ENCODE results near the gene NBPF1. TPM values are rescaled to one million over a fixed set of nuclear protein-coding genes. Genes with fewer than 3 reads are reported as not detected.

Gene NBPF1
- total and polyA plus RNA-seq, 9 of the 15 experiments (the other 6 are each of a cell fraction or from before 2014, with no cell fraction given) = 5.2 to 42.6 (median 24.1) TPM

DNA sequence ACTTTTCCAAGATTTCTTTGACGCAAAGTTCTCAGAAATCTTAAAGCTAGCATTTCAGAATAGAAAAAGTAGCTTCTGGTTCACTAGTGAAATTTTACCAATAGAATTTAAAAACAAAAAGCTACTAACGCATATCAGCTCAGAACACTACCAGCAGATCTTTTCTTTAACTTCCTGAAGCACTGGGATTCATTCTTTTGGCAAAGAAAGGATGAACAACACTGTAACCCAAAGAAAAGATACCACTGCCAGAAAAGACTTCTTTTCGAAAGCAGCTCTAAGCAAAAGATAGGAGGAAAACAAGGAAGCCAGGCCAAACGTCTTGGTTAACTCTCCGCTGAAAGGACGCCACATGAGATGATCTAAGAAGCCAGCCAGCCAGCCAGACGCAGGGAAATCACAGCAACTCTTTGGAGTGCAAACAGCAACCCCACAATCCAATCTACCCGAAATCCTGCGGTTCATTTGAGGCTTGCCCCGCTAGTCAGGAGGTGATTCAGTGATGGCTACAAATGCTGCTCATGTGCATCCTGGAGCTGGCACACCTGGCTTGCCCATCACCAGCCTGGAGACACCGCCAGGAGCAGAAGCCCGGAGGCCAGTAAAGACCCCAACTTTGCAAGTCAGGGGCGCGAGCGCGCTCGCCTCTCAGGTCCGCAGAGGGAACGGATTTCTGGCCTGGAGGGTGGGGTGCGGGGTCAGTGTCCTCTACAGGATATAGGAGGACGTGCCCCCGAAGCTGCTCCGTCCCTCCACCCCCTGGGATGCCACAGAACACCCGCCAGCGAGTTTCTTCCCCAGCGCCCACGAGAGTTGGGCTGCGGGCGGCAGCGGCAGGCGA, 812 bp downstream of the NBPF1 start (continued):
- TF ChIP-seq ZBTB11 (CRISPR knock-in tag; IDR thresholded peaks at IDR 0.05) (peak in 1 of 3 experiments; percentile 12; a peak in 1 of 6 replicates), ILK (tag; IDR thresholded peaks at IDR 0.05; ENCODE audit: borderline replicate concordance, low read depth) (peak; percentile 61; the same call in 1 of the 2 replicates), FOXJ3 (CRISPR knock-in tag; IDR thresholded peaks at IDR 0.05) (no peak), NR1H2 (CRISPR knock-in tag; IDR thresholded peaks at IDR 0.05) (no peak), MYC (IDR thresholded peaks at IDR 0.05; ENCODE audit: low read depth, low read length) (peak; percentile 40; the same call in 1 of the 2 replicates), MYC (CRISPR knock-in tag; IDR thresholded peaks at IDR 0.05; ENCODE audit: borderline replicate concordance, low read depth) (no peak), ATF1 (CRISPR knock-in tag; IDR thresholded peaks at IDR 0.05) (no peak), ATF1 (tag; IDR thresholded peaks at IDR 0.05) (0 out of 2 replicates have a peak, but pooled peaks have one; percentile 13), MTF1 (CRISPR knock-in tag; IDR thresholded peaks at IDR 0.05; ENCODE audit: borderline replicate concordance) (no peak), DIDO1 (tag; IDR thresholded peaks at IDR 0.05; ENCODE audit: low read depth) (peak; percentile 66), GTF2F1 (IDR thresholded peaks at IDR 0.05; ENCODE audit: low read depth, low read length) (peak; percentile 54; the same call in 1 of the 2 replicates), SMAD3 (CRISPR knock-in tag; conservative IDR thresholded peaks at IDR 0.05) (0 out of 2 replicates have a peak, but pooled peaks have one; percentile 2), E2F3 (CRISPR knock-in tag; IDR thresholded peaks at IDR 0.05) (peak; percentile 70), SMAD4 (CRISPR knock-in tag; conservative IDR thresholded peaks at IDR 0.05) (peak; percentile 99), CBX2 (IDR thresholded peaks at IDR 0.05; ENCODE audit: insufficient read depth, low read length, poor library complexity, severe bottlenecking) (peak; percentile 27), CHD1 (IDR thresholded peaks at IDR 0.05; ENCODE audit: low read length) (peak; percentile 45), FOXA3 (CRISPR knock-in tag; conservative IDR thresholded peaks at IDR 0.05 in 1 of 2, IDR thresholded peaks at IDR 0.05 in 1 of 2) (peak in 1 of 2 experiments; percentile 94; a peak in 2 of 4 replicates)
- TF ChIP-seq, protein P1, sequence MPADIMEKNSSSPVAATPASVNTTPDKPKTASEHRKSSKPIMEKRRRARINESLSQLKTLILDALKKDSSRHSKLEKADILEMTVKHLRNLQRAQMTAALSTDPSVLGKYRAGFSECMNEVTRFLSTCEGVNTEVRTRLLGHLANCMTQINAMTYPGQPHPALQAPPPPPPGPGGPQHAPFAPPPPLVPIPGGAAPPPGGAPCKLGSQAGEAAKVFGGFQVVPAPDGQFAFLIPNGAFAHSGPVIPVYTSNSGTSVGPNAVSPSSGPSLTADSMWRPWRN (IDR thresholded peaks at IDR 0.05; ENCODE audit: low read depth) = no peak
- TF ChIP-seq, protein P2, sequence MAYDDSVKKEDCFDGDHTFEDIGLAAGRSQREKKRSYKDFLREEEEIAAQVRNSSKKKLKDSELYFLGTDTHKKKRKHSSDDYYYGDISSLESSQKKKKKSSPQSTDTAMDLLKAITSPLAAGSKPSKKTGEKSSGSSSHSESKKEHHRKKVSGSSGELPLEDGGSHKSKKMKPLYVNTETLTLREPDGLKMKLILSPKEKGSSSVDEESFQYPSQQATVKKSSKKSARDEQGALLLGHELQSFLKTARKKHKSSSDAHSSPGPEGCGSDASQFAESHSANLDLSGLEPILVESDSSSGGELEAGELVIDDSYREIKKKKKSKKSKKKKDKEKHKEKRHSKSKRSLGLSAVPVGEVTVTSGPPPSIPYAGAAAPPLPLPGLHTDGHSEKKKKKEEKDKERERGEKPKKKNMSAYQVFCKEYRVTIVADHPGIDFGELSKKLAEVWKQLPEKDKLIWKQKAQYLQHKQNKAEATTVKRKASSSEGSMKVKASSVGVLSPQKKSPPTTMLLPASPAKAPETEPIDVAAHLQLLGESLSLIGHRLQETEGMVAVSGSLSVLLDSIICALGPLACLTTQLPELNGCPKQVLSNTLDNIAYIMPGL (CRISPR knock-in tag; IDR thresholded peaks at IDR 0.05) = peak; percentile 17; the same call in 1 of the 2 replicates
